WTC11 (cell line): Measurements from ENCODE around the gene NFILZ. TPM values are rescaled to one million over a fixed set of nuclear protein-coding genes. Genes with fewer than 3 reads are reported as not detected.

Experiments used
- ATAC-seq: fragments of 200-7000 bp; cut with Tn5 transposase; 2 replicates; pipeline ENCODE4 v1.10.0; 2021; ENCODE audit warnings: mild to moderate bottlenecking, moderate library complexity
- CTCF ChIA-PET: fragments of 300-600 bp; sonication (Branson Sonifier 250); formaldehyde crosslinking; loops from one replicate; lab custom pipeline; 2021; ENCODE audit warnings: antibody characterized with exemption; lab: Charles Lee
- POLR2A ChIA-PET: fragments of 350-600 bp; sonication (Branson Sonifier 250); formaldehyde crosslinking; loops from one replicate; lab custom pipeline; 2021; ENCODE audit warnings: antibody characterized with exemption; lab: Charles Lee
- DNase-seq: peaks from one replicate; pipeline ENCODE4 v3.0.0; 2021; ENCODE audit warnings: low spot score
- H3K27ac Mint-ChIP-seq: 2 replicates; pipeline ENCODE4 v1.8.0; 2021; ENCODE audit warnings: mixed read lengths
- H3K27me3 Mint-ChIP-seq: 2 replicates; pipeline ENCODE4 v1.8.0; 2021; ENCODE audit warnings: low read depth, mild to moderate bottlenecking, moderate library complexity, mixed read lengths
- H3K36me3 Mint-ChIP-seq: 2 replicates; pipeline ENCODE4 v1.8.0; 2021; ENCODE audit warnings: mixed read lengths
- H3K4me1 Mint-ChIP-seq: 2 replicates; pipeline ENCODE4 v1.8.0; 2022; ENCODE audit warnings: mixed read lengths
- H3K4me3 Mint-ChIP-seq: 2 replicates; pipeline ENCODE4 v1.8.0; 2021; ENCODE audit warnings: mild to moderate bottlenecking, moderate library complexity, mixed read lengths
- H3K9me3 Mint-ChIP-seq: 2 replicates; pipeline ENCODE4 v1.8.0; 2021; ENCODE audit warnings: mixed read lengths
- ATF3 ChIP-seq: sonication (generic); formaldehyde crosslinking; conservative IDR thresholded peaks from 2 replicates; pipeline ENCODE4 v1.8.1; 2022; ENCODE audit warnings: mild to moderate bottlenecking, missing genetic modification reagents
- ATF6 ChIP-seq: sonication (generic); formaldehyde crosslinking; IDR thresholded peaks from 2 replicates; pipeline ENCODE4 v1.8.1; 2023; ENCODE audit warnings: mild to moderate bottlenecking, missing genetic modification reagents
- CTCF ChIP-seq: fragments of 200-600 bp; IDR thresholded peaks from 2 replicates; pipeline ENCODE4 v1.8.0; 2022; ENCODE audit warnings: antibody characterized with exemption
- ELF4 ChIP-seq: sonication (generic); formaldehyde crosslinking; IDR thresholded peaks from 2 replicates; pipeline ENCODE4 v1.8.1; 2022; ENCODE audit warnings: low read depth, mild to moderate bottlenecking, moderate library complexity, missing genetic modification reagents
- GABPB1 ChIP-seq: sonication (generic); formaldehyde crosslinking; IDR thresholded peaks from 2 replicates; pipeline ENCODE4 v1.8.1; 2023; ENCODE audit warnings: mild to moderate bottlenecking, missing genetic modification reagents
- HMGXB4 ChIP-seq: sonication (generic); formaldehyde crosslinking; IDR thresholded peaks from 2 replicates; pipeline ENCODE4 v1.8.1; 2023; ENCODE audit warnings: mild to moderate bottlenecking, moderate library complexity, missing genetic modification reagents
- IRF1 ChIP-seq: sonication (generic); formaldehyde crosslinking; IDR thresholded peaks from 2 replicates; pipeline ENCODE4 v1.8.0; 2023; ENCODE audit warnings: missing genetic modification reagents
- MAX ChIP-seq: sonication (generic); formaldehyde crosslinking; IDR thresholded peaks from 2 replicates; pipeline ENCODE4 v1.8.0; 2022; ENCODE audit warnings: mild to moderate bottlenecking, missing genetic modification reagents
- NR2C2 ChIP-seq: sonication (generic); formaldehyde crosslinking; IDR thresholded peaks from 2 replicates; pipeline ENCODE4 v1.8.0; 2022; ENCODE audit warnings: mild to moderate bottlenecking, missing genetic modification reagents
- SMAD4 ChIP-seq: sonication (generic); formaldehyde crosslinking; IDR thresholded peaks from 2 replicates; pipeline ENCODE4 v1.8.0; 2022; ENCODE audit warnings: mild to moderate bottlenecking, missing genetic modification reagents
- SP1 ChIP-seq: sonication (generic); formaldehyde crosslinking; conservative IDR thresholded peaks from 2 replicates; pipeline ENCODE4 v1.8.1; 2022; ENCODE audit warnings: missing genetic modification reagents
- TCF7 ChIP-seq: sonication (generic); formaldehyde crosslinking; IDR thresholded peaks from 2 replicates; pipeline ENCODE4 v1.8.0; 2022; ENCODE audit warnings: mild to moderate bottlenecking, low read depth, missing genetic modification reagents, moderate library complexity
- TP53 ChIP-seq: sonication (generic); formaldehyde crosslinking; IDR thresholded peaks from 2 replicates; pipeline ENCODE4 v1.8.1; 2023; ENCODE audit warnings: mild to moderate bottlenecking, missing genetic modification reagents
- ZBTB43 ChIP-seq: sonication (generic); formaldehyde crosslinking; IDR thresholded peaks from 2 replicates; pipeline ENCODE4 v1.8.1; 2023; ENCODE audit warnings: mild to moderate bottlenecking, missing genetic modification reagents
- ZNF138 ChIP-seq: sonication (generic); formaldehyde crosslinking; conservative IDR thresholded peaks from 2 replicates; pipeline ENCODE4 v1.8.1; 2022; ENCODE audit warnings: mild to moderate bottlenecking, moderate library complexity, missing genetic modification reagents
- ZNF219 ChIP-seq: sonication (generic); formaldehyde crosslinking; IDR thresholded peaks from 2 replicates; pipeline ENCODE4 v1.8.0; 2023; ENCODE audit warnings: missing genetic modification reagents, mild to moderate bottlenecking, borderline replicate concordance
- ZNF281 ChIP-seq: sonication (generic); formaldehyde crosslinking; IDR thresholded peaks from 2 replicates; pipeline ENCODE4 v1.8.0; 2023; ENCODE audit warnings: mild to moderate bottlenecking, missing genetic modification reagents
- ZNF512 ChIP-seq: sonication (generic); formaldehyde crosslinking; IDR thresholded peaks from 2 replicates; pipeline ENCODE4 v1.8.1; 2022; ENCODE audit warnings: missing genetic modification reagents, borderline replicate concordance
- total RNA-seq: library from RNA; stranded (reverse); gene quantifications from 3 replicates; pipeline ENCODE4 v1.2.3, GENCODE V29; 2021

The NFILZ gene
- total RNA-seq, 1 experiment from 2014 or later: not detected

- Mint-ChIP-seq H3K9me3 (no peaks in the 10 kb centered on the region), H3K4me1 (peaks cover 20% of the 10 kb centered on the region), H3K27me3 (peaks cover 6% of the 10 kb centered on the region), H3K4me3 (no peak overlapping the region), H3K27ac (no peak overlapping the region), H3K36me3 (no peaks in the 10 kb centered on the region)
- ChIA-PET POLR2A (interaction anchor here (0.8 to 1.7 kb wide), 3 partner anchors 67 to 245 kb away, joined by 3 to 9 read pairs (median 6); partner anchors contain the start of gene ZNF414), CTCF (interaction anchor here (0.5 to 6.0 kb wide), 84 partner anchors 9 to 1421 kb away, joined by 3 to 88 read pairs (median 5); partner anchors contain the start of genes HNRNPM, KANK3, MARCHF2 and NFILZ)
- peak; percentile 76 for ATAC-seq
- DNase-seq: peak; percentile 88
- no peak for TF ChIP-seq ZNF512 (CRISPR knock-in tag)
- TF ChIP-seq NR2C2 (CRISPR knock-in tag): no peak
- no peak for TF ChIP-seq ATF6 (CRISPR knock-in tag)
- no peak for TF ChIP-seq SMAD4 (CRISPR knock-in tag)
- TF ChIP-seq TP53: no peak
- no peak for TF ChIP-seq ELF4
- TF ChIP-seq ZBTB43 (CRISPR knock-in tag): 0 out of 2 replicates have a peak, but pooled peaks have one; percentile 40
- TF ChIP-seq ZNF138: no peak
- no peak for TF ChIP-seq ZNF219 (CRISPR knock-in tag)
- TF ChIP-seq CTCF: peak; percentile 99
- TF ChIP-seq ZNF281: no peak
- 0 out of 2 replicates have a peak, but pooled peaks have one; percentile 24 for TF ChIP-seq GABPB1 (CRISPR knock-in tag)
- no peak for TF ChIP-seq MAX
- no peak for TF ChIP-seq TCF7
- no peak for TF ChIP-seq ATF3 (CRISPR knock-in tag)
- TF ChIP-seq IRF1 (CRISPR knock-in tag): no peak
- TF ChIP-seq SP1 (CRISPR knock-in tag): peak; percentile 50; the same call in 1 of the 2 replicates
- peak; percentile 73; the same call in 1 of the 2 replicates for TF ChIP-seq HMGXB4 (CRISPR knock-in tag)
- TF ChIP-seq, all 79 proteins: peak for 5
These were observed 49.6 kb upstream of the NFILZ start for GRCh38 chr19:8580710-8581281.
